Measurements from ENCODE around the gene SPTBN1.
"Not testable (repeated sequence)": the region's sequence is repeated elsewhere in the genome, so short reads cannot be mapped to it uniquely, and the experiment has no call there.

Gene SPTBN1

GRCh38 chr2:54500404-54501205 is 44.5 kb downstream of the SPTBN1 start:
- H3K4me3 ChIP-seq (ENCODE audit: low read depth, low read length): no peak overlapping the region
- TF ChIP-seq CTCF (IDR thresholded peaks at IDR 0.05; ENCODE audit: low read depth, low read length): no peak

GRCh38 chr2:54502731-54503130 is 46.6 kb downstream of the SPTBN1 start:
- TF ChIP-seq CTCF (IDR thresholded peaks at IDR 0.05; ENCODE audit: low read depth, low read length): no peak

GRCh38 chr2:54503192-54503591 is 47.1 kb downstream of the SPTBN1 start:
- no peak overlapping the region for H3K4me3 ChIP-seq (ENCODE audit: low read depth, low read length)
- peak; percentile 35; the same call in 1 of the 2 replicates for TF ChIP-seq CTCF (IDR thresholded peaks at IDR 0.05; ENCODE audit: low read depth, low read length)

More at GRCh38 chr2:54502731-54503130, 46.6 kb downstream of the SPTBN1 start:
- no peak overlapping the region for H3K4me3 ChIP-seq (ENCODE audit: low read depth, low read length)

- no peak for TF ChIP-seq CTCF (IDR thresholded peaks at IDR 0.05; ENCODE audit: low read depth, low read length)
- H3K4me3 ChIP-seq (ENCODE audit: low read depth, low read length): no peak overlapping the region
Observed at GRCh38 chr2:54503828-54504227, 47.7 kb downstream of the SPTBN1 start.

- H3K4me3 ChIP-seq (ENCODE audit: low read depth, low read length): no peak overlapping the region
Observed at GRCh38 chr2:54504866-54505265, 48.7 kb downstream of the SPTBN1 start.

GRCh38 chr2:54508541-54508940 is 52.4 kb downstream of the SPTBN1 start:
- TF ChIP-seq CTCF (IDR thresholded peaks at IDR 0.05; ENCODE audit: low read depth, low read length): no peak
- no peak overlapping the region for H3K4me3 ChIP-seq (ENCODE audit: low read depth, low read length)

More at GRCh38 chr2:54504866-54505265, 48.7 kb downstream of the SPTBN1 start:
- TF ChIP-seq CTCF (IDR thresholded peaks at IDR 0.05; ENCODE audit: low read depth, low read length): no peak

- not testable (repeated sequence) for H3K4me3 ChIP-seq (ENCODE audit: low read depth, low read length)
Observed at GRCh38 chr2:54509043-54509442, 52.9 kb downstream of the SPTBN1 start.

Data from WI38 (cell line).